ENCODE results near the gene MAPK1. TPM values are rescaled to one million over a fixed set of nuclear protein-coding genes. Genes with fewer than 3 reads are reported as not detected.

The MAPK1 gene
- polyA plus RNA-seq, 1 donor = 142 TPM

Other genes starting within 250 kb of the MAPK1 start
- gene YDJC, start 237.6 kb downstream of the MAPK1 start, polyA plus RNA-seq (ENCODE audit: insufficient read length) = 8.8 TPM
- 0.58 TPM for gene CCDC116, start 234.9 kb downstream of the MAPK1 start, polyA plus RNA-seq (ENCODE audit: insufficient read length)
- 13.1 TPM for gene SDF2L1, start 225.3 kb downstream of the MAPK1 start, polyA plus RNA-seq (ENCODE audit: insufficient read length)
- gene PPIL2, start 201.6 kb downstream of the MAPK1 start, polyA plus RNA-seq (ENCODE audit: insufficient read length) = 42.0 TPM
- 20.9 TPM for gene YPEL1, start 131.9 kb downstream of the MAPK1 start, polyA plus RNA-seq (ENCODE audit: insufficient read length)
- 39.2 TPM for gene PPM1F, start 85.2 kb upstream of the MAPK1 start, polyA plus RNA-seq (ENCODE audit: insufficient read length)
- gene TOP3B, start 115.1 kb upstream of the MAPK1 start, polyA plus RNA-seq (ENCODE audit: insufficient read length) = 40.5 TPM

All from left kidney (tissue), 1 donor.